NCI-H2227 (cell line): Measurements from ENCODE around the gene ZNF814.
A peak's percentile ranks its signal among the peaks of the same experiment; 100 is the strongest.
"Not testable (repeated sequence)": the region's sequence is repeated elsewhere in the genome, so short reads cannot be mapped to it uniquely, and the experiment has no call there.

Experiments
- DNase-seq: peaks from one replicate; lab custom pipeline; 2025; ENCODE audit not compliant: unreplicated experiment; lab: John Stamatoyannopoulos, UW

Gene ZNF814

GRCh38 chr19:57888560-57889231 lies at the start of gene ZNF814:
Gene ZNF814 (minus strand): TSS chr19:57889037. CDS start chr19:57888802, 235 bp downstream.
- no peak for DNase-seq

- no peak for DNase-seq
Measured at GRCh38 chr19:57935731-57936130, 46.9 kb upstream of the ZNF814 start.

DNA sequence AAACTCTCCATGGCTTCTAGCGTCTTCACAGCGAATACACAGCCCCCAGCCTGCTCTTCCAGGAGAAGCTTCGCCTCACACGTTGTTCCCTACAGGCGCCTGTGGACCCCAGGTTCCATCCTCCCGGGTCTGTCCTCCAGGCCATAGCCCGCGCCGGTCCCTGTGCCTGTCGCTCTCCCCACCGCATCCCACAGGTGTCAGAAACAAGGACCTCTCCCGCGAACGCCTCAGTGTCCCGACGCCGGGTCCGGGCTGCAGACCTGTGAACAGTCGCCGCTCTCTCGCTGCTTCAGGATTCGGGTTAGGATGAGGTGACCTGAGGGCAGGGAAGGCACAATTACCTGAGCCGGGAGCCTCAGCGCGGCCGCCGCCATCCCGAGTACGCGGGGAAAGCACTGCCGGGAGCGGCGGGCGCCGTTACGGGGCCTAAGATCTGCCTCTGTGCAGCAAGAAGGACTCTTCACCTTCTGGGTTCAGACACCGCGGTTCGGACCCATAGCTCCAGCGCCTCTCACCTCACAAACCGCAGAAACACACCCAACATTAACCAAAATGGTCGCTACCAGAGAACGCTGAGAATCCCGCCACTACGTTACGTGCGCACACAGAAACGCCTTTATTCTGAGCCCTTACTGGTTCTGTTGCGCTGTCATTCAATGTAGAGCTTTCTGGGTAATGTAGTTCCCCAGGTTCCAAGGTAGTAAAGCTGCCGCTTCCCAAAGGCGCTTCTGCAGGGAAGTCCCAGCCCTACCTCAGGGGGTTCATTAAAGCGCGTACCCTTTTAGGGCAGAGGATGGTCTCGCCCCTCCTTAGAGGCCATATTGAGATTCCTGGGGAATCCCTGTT lies 46.2 kb upstream of the ZNF814 start, which contains the start of gene ZNF418:
ZNF418 (minus strand) TSS at position 583 of the 846 bp plus-strand sequence. CDS start 1,580 bp downstream, outside the sequence.
- DNase-seq: no peak

GRCh38 chr19:57927587-57927986 lies 38.8 kb upstream of the ZNF814 start:
- DNase-seq: no peak

GRCh38 chr19:57916168-57916995 lies 27.5 kb upstream of the ZNF814 start, which contains the start of gene ZNF417:
Gene ZNF417 (minus strand): TSS chr19:57916592. CDS start chr19:57916411, 181 bp downstream.
- peak; percentile 99 for DNase-seq

GRCh38 chr19:57914531-57914930 lies 25.7 kb upstream of the ZNF814 start:
- DNase-seq: no peak

- DNase-seq: no peak
Measured at GRCh38 chr19:57907394-57907793, 18.6 kb upstream of the ZNF814 start.

- no peak for DNase-seq
Measured at GRCh38 chr19:57905258-57905657, 16.4 kb upstream of the ZNF814 start.

- no peak for DNase-seq
Measured at GRCh38 chr19:57903618-57904184, 14.9 kb upstream of the ZNF814 start.

DNA sequence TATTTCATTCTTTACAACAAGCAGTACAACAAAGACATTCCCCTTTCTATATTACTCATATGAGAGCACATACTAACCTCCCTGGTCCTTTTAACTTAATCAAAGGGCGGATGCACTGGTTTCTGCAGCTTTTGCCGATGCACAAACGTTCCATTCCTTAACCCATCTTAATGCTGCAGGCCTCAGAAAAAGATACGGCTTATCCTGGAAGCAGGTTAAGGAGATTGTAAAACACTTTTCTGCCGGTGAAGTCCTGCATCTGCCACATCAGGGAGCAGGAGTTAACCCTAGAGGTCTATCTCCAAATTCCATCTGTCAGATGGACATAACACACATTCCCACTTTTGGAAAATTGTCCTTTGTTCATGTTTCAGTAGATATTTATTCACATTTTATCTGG lies 11.5 kb upstream of the ZNF814 start:
- no peak for DNase-seq

- not testable (repeated sequence) for DNase-seq
Measured at GRCh38 chr19:57890706-57891105, 1.9 kb upstream of the ZNF814 start.

DNA sequence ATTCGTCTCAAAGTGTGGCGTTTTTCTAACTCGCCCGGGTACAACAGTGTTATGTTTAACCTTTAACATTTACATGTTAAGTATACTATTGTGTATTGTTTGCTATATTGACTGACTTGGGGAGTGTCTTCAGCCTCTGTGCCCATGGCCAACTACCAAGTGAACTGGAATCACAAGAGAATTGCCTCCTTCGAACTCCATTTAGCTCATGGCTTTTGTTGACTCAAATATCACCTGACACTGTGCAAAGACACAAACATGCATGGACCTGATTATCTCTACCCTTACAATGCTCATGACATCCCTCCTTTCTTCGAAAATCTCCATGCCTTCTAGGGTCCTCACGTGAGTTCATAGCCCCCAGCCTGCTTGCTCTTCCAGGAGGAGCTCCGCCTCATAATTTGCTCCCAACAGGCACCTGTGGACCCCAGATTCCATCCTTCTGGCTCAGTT lies 704 bp downstream of the ZNF814 start:
- DNase-seq: no peak

DNA sequence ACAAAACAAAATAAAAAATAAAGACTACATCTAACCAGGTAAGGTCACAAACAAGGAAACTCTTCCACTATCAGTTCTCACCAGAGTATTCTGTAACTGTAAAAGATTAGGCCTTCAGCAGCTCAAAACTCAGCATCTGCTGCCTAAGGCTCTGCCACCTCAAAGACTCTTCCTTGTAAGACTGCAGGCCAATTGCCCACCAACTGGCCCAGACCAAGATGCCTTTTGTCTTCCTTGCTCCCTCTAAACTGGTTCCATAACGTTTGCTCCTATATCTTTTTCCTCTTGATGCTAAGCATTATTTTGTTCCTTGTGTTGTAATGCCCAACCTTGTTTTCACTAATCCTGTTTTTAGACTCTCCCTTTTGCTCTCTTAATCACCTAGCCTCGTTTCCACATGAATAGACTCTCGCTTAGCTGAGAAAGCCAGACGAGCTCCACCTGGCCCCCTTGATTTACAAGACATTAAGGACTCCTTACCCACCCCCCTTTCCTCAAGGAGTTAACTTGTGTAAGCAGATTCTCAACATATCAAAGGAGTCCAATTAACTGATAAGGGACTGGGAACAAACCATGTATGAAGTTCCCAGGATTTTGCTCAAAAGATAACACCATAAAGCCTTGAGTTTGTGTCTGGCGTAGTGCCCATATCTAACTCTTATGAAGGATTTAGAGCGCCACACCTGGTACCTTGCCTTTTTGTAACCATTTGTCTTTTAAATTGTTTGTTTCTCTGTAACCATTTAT lies 1.5 kb downstream of the ZNF814 start:
- no peak for DNase-seq

- no peak for DNase-seq
Measured at GRCh38 chr19:57886046-57886445, 2.8 kb downstream of the ZNF814 start.

DNA sequence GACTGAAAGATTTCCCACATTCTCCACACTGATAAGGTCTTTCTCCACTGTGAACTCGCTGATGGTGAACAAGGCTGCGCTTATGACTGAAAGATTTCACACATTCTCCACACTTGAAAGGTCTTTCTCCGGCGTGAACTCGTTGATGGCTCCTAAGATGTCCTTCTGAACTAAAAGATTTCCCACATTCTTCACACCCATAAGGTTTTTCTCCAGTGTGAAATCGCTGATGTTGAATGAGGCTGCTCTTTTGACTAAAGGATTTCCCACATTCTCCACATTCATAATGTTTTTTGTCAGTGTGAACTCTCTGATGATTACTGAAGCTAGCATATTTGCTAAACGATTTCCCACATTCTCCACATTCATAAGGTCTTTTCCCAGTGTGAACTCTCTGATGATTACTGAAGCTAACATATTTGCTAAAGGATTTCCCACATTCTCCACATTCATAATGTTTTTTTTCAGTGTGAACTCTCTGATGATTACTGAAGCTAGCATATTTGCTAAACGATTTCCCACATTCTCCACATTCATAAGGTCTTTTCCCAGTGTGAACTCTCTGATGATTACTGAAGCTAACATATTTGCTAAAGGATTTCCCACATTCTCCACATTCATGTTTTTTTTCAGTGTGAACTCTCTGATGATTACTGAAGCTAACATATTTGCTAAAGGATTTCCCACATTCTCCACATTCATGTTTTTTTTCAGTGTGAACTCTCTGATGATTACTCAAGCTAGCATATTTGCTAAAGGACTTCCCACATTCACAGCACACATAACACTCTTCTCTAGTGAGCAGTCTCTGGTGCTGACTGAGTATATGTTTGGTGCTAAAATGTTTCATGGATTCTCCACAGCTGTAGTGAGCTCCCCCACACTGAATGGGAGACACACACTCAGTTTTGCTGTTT lies 14.7 kb downstream of the ZNF814 start:
- DNase-seq: not testable (repeated sequence)

GRCh38 chr19:57872450-57872849 lies 16.4 kb downstream of the ZNF814 start:
- no peak for DNase-seq

DNA sequence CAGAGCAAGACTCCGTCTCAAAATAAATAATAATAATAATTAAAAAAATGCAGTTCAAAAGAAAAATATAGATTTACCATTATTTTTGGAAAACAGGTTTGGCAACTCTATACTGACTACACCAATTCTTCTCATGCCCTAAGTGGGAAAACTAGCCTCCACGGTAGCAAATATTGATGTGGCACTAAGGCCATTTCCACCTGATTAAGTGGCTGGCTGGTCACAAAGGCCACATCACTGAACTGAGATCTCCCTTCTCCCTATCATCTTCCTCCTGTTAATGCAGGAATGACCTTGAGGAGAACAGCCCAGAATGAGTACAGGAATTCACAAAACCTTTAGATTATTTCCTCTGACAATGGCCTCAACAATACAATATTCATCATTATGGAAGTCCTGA lies 18.6 kb downstream of the ZNF814 start:
- DNase-seq: no peak

DNA sequence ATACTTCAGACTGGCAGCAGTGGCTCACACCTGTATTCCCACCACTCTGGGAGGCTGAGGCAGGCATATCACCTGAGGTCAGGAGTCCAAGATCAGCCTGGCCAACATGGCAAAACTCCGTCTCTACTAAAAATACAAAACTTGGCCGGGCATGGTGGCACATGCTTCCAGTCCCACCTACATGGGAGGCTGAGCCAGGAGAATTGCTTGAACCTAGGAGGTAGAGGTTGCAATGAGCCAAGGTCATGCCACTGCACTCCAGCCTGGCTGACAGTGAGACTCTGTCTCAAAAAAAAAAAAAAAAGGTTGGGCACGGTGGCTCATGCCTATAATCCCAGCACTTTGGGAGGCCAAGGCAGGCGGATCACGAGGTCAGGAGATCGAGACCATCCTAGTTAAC lies 19.2 kb downstream of the ZNF814 start:
- not testable (repeated sequence) for DNase-seq
